OCI-LY3 (cell line): Measurements from ENCODE around the gene ZNF423.

ENCODE experiments used
- H2AFZ ChIP-seq: fragments of 200-600, 300-600 bp; shearing (Covaris generic); 2 replicates; pipeline ENCODE4 v1.6.0; 2014; ENCODE audit warnings: antibody characterized with exemption, low read depth, low read length
- H3K27ac ChIP-seq: fragments of 200-600, 300-600 bp; sonication (generic); 2 replicates; pipeline ENCODE4 v1.5.1; 2014; ENCODE audit warnings: mild to moderate bottlenecking, low read length, moderate library complexity, mixed read lengths
- H3K27me3 ChIP-seq: fragments of 200-600, 300-600 bp; sonication (generic); 2 replicates; pipeline ENCODE4 v1.6.1; 2014; ENCODE audit warnings: low read depth, low read length, mixed read lengths
- H3K36me3 ChIP-seq: fragments of 200-600, 300-600 bp; sonication (generic); replicated peaks from 2 replicates; pipeline ENCODE3; 2014; ENCODE audit warnings: low read depth, low read length, mixed read lengths
- H3K4me1 ChIP-seq: fragments of 300-600, 200-600 bp; sonication (generic); 2 replicates; pipeline ENCODE4 v1.6.1; 2014; ENCODE audit warnings: low read length, mixed read lengths
- H3K4me2 ChIP-seq: fragments of 200-600, 300-600 bp; sonication (generic); 2 replicates; pipeline ENCODE4 v1.6.1; 2014; ENCODE audit warnings: low read length, mixed read lengths
- H3K4me3 ChIP-seq: fragments of 300-600, 200-600 bp; sonication (generic); 2 replicates; pipeline ENCODE4 v1.5.1; 2014; ENCODE audit warnings: antibody characterized with exemption, mild to moderate bottlenecking, low read length, moderate library complexity
- H3K79me2 ChIP-seq: fragments of 300-600, 200-600 bp; shearing (Covaris generic); 2 replicates; pipeline ENCODE4 v1.6.1; 2014; ENCODE audit warnings: mild to moderate bottlenecking, low read length, mixed read lengths
- H3K9ac ChIP-seq: fragments of 300-600, 200-600 bp; shearing (Covaris generic); 2 replicates; pipeline ENCODE4 v1.6.0; 2014; ENCODE audit warnings: mild to moderate bottlenecking, low read length, moderate library complexity
- H3K9me3 ChIP-seq: fragments of 200-600, 300-600 bp; shearing (Covaris generic); 2 replicates; pipeline ENCODE4 v1.6.1; 2014; ENCODE audit warnings: low read length, mixed read lengths; ENCODE audit not compliant: insufficient read depth
- H4K20me1 ChIP-seq: fragments of 200-600, 300-600 bp; sonication (generic); 2 replicates; pipeline ENCODE4 v1.6.1; 2016; ENCODE audit warnings: low read length, mixed read lengths; ENCODE audit not compliant: insufficient read depth
- CTCF ChIP-seq: fragments of 200-600, 300-600 bp; sonication (generic); IDR thresholded peaks from 2 replicates; pipeline ENCODE4 v1.5.1; 2014; ENCODE audit warnings: antibody characterized with exemption, low read length, low read depth
- EZH2phosphoT487 ChIP-seq: fragments of 200-600 bp; shearing (Covaris generic); IDR thresholded peaks from 2 replicates; pipeline ENCODE4 v1.6.1; 2018; ENCODE audit warnings: antibody characterized with exemption, mixed run types, low read depth

ZNF423 gene

GRCh38 chr16:49635591-49636581 lies 220.0 kb downstream of the ZNF423 start:
- Histone ChIP-seq H3K36me3 (no peaks in the 10 kb centered on the region), H2AFZ (no peak overlapping the region), H3K27ac (no peak overlapping the region), H3K4me3 (no peak overlapping the region), H3K4me2 (no peak overlapping the region), H3K9me3 (no peaks in the 10 kb centered on the region), H3K27me3 (no peaks in the 10 kb centered on the region), H4K20me1 (no peaks in the 10 kb centered on the region), H3K4me1 (no peaks in the 10 kb centered on the region), H3K9ac (no peak overlapping the region), H3K79me2 (no peaks in the 10 kb centered on the region)
- no peak for TF ChIP-seq CTCF
- TF ChIP-seq EZH2phosphoT487 = no peak

DNA sequence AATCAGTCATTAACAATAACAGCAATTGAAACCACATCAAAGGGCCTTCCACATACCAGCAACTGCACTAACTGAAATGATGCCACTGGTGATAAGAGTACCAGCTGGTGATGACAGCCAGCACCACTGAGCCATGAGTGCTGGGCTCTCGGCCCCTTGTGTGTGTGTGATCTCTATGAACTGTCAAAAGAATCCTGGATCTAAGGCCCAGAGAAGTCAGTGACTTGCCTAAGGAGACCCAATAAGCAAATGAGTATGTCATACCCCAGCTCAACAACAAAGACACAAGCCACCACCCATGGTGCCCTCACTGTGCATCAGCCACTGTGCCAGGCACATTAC lies 220.9 kb downstream of the ZNF423 start:
- H3K9ac ChIP-seq = no peak overlapping the region
- no peaks in the 10 kb centered on the region for H3K36me3 ChIP-seq
- H3K4me3 ChIP-seq = no peak overlapping the region
- H3K27ac ChIP-seq = no peak overlapping the region
- H3K4me1 ChIP-seq = no peaks in the 10 kb centered on the region
- H3K4me2 ChIP-seq = no peak overlapping the region
- no peaks in the 10 kb centered on the region for H4K20me1 ChIP-seq
- H3K79me2 ChIP-seq = no peaks in the 10 kb centered on the region
- H3K9me3 ChIP-seq = no peaks in the 10 kb centered on the region
- no peak for TF ChIP-seq EZH2phosphoT487
- TF ChIP-seq CTCF = no peak
- no peak overlapping the region for H2AFZ ChIP-seq
- H3K27me3 ChIP-seq = no peaks in the 10 kb centered on the region

DNA sequence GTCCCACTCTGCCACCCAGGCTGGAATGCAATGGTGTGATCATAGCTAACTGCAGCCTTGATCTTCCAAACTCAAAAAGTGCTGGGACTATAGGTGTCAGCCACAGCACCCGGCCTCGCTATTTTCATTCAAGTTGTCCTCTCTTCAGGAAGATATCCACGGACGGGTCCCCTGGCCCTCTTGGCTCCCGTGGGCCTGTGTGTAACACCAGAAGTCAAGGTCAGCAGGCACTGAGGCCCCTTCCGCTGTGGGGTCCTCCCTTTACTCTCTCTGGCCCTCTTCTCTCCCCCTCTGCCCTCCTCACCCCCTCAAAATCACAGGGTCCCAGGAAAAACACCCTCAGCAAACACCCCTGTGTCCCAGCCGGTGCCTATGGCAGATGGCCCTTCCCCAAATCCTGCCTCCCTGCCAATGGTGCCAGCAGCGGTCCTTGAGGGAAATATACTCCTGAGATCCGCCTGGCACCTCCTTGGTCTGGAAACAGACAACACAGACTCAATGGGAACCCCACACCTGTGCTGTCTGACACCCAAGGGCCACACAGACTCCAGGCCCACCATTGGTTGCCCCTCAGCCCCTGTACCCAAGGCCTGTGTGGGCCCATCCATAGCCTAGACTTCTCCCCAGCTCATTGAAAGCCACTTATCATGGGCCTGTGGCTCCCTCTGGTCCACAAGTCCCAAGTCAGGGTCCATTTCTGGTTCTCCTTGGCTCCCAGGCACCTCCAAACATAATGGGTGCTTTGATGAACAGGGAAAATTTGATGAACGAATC lies 221.5 kb downstream of the ZNF423 start:
- Histone ChIP-seq H3K36me3 (no peaks in the 10 kb centered on the region), H3K27ac (no peak overlapping the region), H3K79me2 (no peaks in the 10 kb centered on the region), H3K9me3 (no peaks in the 10 kb centered on the region), H2AFZ (no peak overlapping the region), H3K4me3 (no peak overlapping the region), H3K4me2 (no peak overlapping the region), H3K4me1 (no peaks in the 10 kb centered on the region), H3K9ac (no peak overlapping the region), H3K27me3 (no peaks in the 10 kb centered on the region), H4K20me1 (no peaks in the 10 kb centered on the region)
- TF ChIP-seq EZH2phosphoT487 = no peak
- no peak for TF ChIP-seq CTCF

DNA sequence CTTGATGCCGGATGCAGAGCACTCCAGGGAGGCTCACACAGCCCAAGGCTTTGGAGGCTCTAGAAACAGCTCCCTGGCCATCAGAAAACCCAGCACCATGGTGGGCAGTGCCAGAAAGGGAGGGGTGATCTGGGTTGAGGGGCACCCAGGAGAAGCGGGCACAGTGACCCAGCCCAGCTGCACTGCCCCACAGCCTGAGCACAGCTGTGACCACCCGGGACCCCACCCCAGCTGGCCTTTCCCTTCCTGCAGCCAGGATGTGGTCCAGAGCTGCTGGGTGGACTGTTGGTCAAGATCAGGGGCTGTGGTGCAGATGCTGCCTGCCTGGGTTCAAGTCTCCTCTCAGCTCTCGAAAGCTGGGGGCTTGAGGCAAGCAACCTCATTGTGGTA lies 223.1 kb downstream of the ZNF423 start:
- Histone ChIP-seq H3K27ac (no peak overlapping the region), H3K4me1 (no peaks in the 10 kb centered on the region), H3K4me2 (no peak overlapping the region), H4K20me1 (no peaks in the 10 kb centered on the region), H3K36me3 (no peaks in the 10 kb centered on the region), H2AFZ (no peak overlapping the region), H3K9me3 (no peaks in the 10 kb centered on the region), H3K4me3 (no peak overlapping the region), H3K27me3 (no peaks in the 10 kb centered on the region), H3K9ac (no peak overlapping the region), H3K79me2 (no peaks in the 10 kb centered on the region)
- TF ChIP-seq CTCF = no peak
- no peak for TF ChIP-seq EZH2phosphoT487
